Measurements from ENCODE around the gene TRH. TPM values are rescaled to one million over a fixed set of nuclear protein-coding genes. Genes with fewer than 3 reads are reported as not detected.

TRH gene
- total and polyA plus RNA-seq, 10 donors: 0.06 to 0.22 (median 0.17) TPM; not detected in 7

GRCh38 chr3:129985113-129985512 lies 10.6 kb downstream of the TRH start:
- DNase-seq: no peak
- TF ChIP-seq, protein P1, sequence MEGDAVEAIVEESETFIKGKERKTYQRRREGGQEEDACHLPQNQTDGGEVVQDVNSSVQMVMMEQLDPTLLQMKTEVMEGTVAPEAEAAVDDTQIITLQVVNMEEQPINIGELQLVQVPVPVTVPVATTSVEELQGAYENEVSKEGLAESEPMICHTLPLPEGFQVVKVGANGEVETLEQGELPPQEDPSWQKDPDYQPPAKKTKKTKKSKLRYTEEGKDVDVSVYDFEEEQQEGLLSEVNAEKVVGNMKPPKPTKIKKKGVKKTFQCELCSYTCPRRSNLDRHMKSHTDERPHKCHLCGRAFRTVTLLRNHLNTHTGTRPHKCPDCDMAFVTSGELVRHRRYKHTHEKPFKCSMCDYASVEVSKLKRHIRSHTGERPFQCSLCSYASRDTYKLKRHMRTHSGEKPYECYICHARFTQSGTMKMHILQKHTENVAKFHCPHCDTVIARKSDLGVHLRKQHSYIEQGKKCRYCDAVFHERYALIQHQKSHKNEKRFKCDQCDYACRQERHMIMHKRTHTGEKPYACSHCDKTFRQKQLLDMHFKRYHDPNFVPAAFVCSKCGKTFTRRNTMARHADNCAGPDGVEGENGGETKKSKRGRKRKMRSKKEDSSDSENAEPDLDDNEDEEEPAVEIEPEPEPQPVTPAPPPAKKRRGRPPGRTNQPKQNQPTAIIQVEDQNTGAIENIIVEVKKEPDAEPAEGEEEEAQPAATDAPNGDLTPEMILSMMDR (IDR thresholded peaks at IDR 0.05 in 8 of 11, conservative IDR thresholded peaks at IDR 0.05 in 3 of 11): no peak
- TF ChIP-seq POLR2AphosphoS5 (IDR thresholded peaks at IDR 0.05): no peak
- no peak for TF ChIP-seq POLR2A (IDR thresholded peaks at IDR 0.05)
- 90 to 95% (median 92%) methylated on average over 14 of the region's 14 CpGs for WGBS, 5 donors

GRCh38 chr3:129988429-129988828 lies 13.9 kb downstream of the TRH start:
- DNase-seq: no peak
- no peaks in the 10 kb centered on the region for H3K36me3 ChIP-seq
- H3K4me3 ChIP-seq: no peak overlapping the region
- TF ChIP-seq POLR2A (IDR thresholded peaks at IDR 0.05): no peak
- no peak for TF ChIP-seq POLR2AphosphoS5 (IDR thresholded peaks at IDR 0.05)
- TF ChIP-seq, protein P1 (IDR thresholded peaks at IDR 0.05 in 8 of 11, conservative IDR thresholded peaks at IDR 0.05 in 3 of 11): no peak
- H3K27ac ChIP-seq: no peak overlapping the region
- intact Hi-C loops (cut with DNase I; ENCODE audit: low total_unique reads): no loop called here
- H3K9me3 ChIP-seq: peaks cover 0 to 7% (median 0%) of the 10 kb centered on the region in 8 donors
- no peaks in the 10 kb centered on the region for H3K4me1 ChIP-seq
- 74 to 90% (median 81%) methylated on average over 10 of the region's 10 CpGs for WGBS, 5 donors
- no peaks in the 10 kb centered on the region for H3K27me3 ChIP-seq (replicated peaks in 1 of 7)

More at GRCh38 chr3:129985113-129985512, 10.6 kb downstream of the TRH start:
- no peak overlapping the region for H3K4me3 ChIP-seq
- H3K4me1 ChIP-seq: no peaks in the 10 kb centered on the region
- no peaks in the 10 kb centered on the region for H3K9me3 ChIP-seq
- H3K36me3 ChIP-seq: no peaks in the 10 kb centered on the region
- intact Hi-C loops (cut with DNase I; ENCODE audit: low total_unique reads): no loop called here
- no peak overlapping the region for H3K27ac ChIP-seq
- H3K27me3 ChIP-seq (replicated peaks in 1 of 7): peaks cover 0 to 4% (median 0%) of the 10 kb centered on the region in 7 donors

- intact Hi-C loops (cut with DNase I; ENCODE audit: low total_unique reads): no loop called here
- TF ChIP-seq POLR2AphosphoS5 (IDR thresholded peaks at IDR 0.05) (no peak), POLR2A (IDR thresholded peaks at IDR 0.05) (no peak)
- Histone ChIP-seq H3K27ac (no peak overlapping the region), H3K4me1 (no peaks in the 10 kb centered on the region), H3K4me3 (no peak overlapping the region), H3K36me3 (no peaks in the 10 kb centered on the region), H3K27me3 (replicated peaks in 1 of 7) (peaks cover 0 to 4% (median 0%) of the 10 kb centered on the region in 7 donors), H3K9me3 (peaks cover 0 to 7% (median 0%) of the 10 kb centered on the region in 8 donors)
- no peak for DNase-seq
- 87 to 92% (median 89%) methylated on average over 6 of the region's 6 CpGs for WGBS, 5 donors
Observed at GRCh38 chr3:129989414-129989813, 14.9 kb downstream of the TRH start.

GRCh38 chr3:129992781-129993180 lies 18.3 kb downstream of the TRH start:
- DNase-seq: no peak
- 61 to 95% (median 69%) methylated on average over 3 of the region's 3 CpGs for WGBS, 5 donors
- peaks cover 0 to 4% (median 0%) of the 10 kb centered on the region in 7 donors for H3K27me3 ChIP-seq (replicated peaks in 1 of 7)
- H3K36me3 ChIP-seq: no peaks in the 10 kb centered on the region
- no peaks in the 10 kb centered on the region for H3K4me1 ChIP-seq
- peaks cover 0 to 12% (median 0%) of the 10 kb centered on the region in 8 donors for H3K9me3 ChIP-seq
- TF ChIP-seq POLR2A (IDR thresholded peaks at IDR 0.05) (no peak), POLR2AphosphoS5 (IDR thresholded peaks at IDR 0.05) (no peak)
- TF ChIP-seq, protein P1 (IDR thresholded peaks at IDR 0.05 in 8 of 11, conservative IDR thresholded peaks at IDR 0.05 in 3 of 11): no peak
- no peak overlapping the region for H3K27ac ChIP-seq
- H3K4me3 ChIP-seq: no peak overlapping the region
- intact Hi-C loops (cut with DNase I; ENCODE audit: low total_unique reads): no loop called here

Measured in spleen (tissue), 11 donors.